A673 (cell line): ENCODE data around the gene LCN15.

Experiments
- CTCF ChIP-seq: fragments of 300-800, 200-600 bp; sonication (generic); conservative IDR thresholded peaks from 2 replicates; pipeline ENCODE4 v1.5.1; 2017; ENCODE audit warnings: low read depth, mild to moderate bottlenecking, antibody characterized with exemption, low read length, moderate library complexity, mixed read lengths
- EZH2 ChIP-seq: fragments of 200-600 bp; sonication (generic); IDR thresholded peaks from 2 replicates; pipeline ENCODE4 v1.6.1; 2017; ENCODE audit warnings: borderline replicate concordance, low read depth, mild to moderate bottlenecking, mixed read lengths, antibody characterized with exemption, low read length; ENCODE audit not compliant: poor library complexity, severe bottlenecking

DNA sequence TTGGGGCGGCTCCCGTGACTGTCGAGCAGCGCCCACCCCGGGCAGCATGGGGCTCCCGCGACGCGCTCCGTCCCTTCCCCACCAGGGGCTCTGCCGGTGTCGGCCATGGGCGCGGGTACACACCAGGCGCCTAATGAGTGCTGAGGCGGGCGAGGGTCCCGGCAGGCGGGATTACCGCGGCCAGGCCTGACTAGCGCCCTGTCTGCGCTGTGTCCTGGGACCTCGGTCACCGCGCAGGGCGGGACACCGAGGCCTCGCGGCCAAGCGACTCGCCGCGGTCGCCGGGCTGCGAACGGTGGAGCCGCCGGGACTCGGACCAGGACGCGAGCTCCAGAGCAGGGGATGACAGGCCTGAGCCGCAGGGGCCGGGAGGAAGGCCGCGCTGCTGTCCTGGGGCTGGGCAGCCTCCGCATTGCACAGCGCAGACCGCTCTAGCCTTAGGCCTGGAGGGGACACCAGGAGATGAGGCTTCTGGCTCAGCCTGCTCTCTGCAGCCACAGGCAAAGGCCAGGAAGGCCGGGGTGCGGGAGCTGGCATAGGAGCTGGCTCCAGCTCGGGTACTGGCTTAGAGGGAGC, 35.7 kb downstream of the LCN15 start:
- no peak for TF ChIP-seq CTCF
- TF ChIP-seq EZH2, result no peak
